NCI-H510A (cell line): ENCODE results near the gene SUCLA2.
"Not testable (repeated sequence)": the region's sequence is repeated elsewhere in the genome, so short reads cannot be mapped to it uniquely, and the experiment has no call there.

Source experiments
- DNase-seq: peaks from one replicate; lab custom pipeline; 2025; lab: John Stamatoyannopoulos, UW

Gene SUCLA2

GRCh38 chr13:47991859-47992258 is 9.2 kb downstream of the SUCLA2 start:
- DNase-seq: no peak

- no peak for DNase-seq
Observed at GRCh38 chr13:47990920-47991466, 10.1 kb downstream of the SUCLA2 start.

GRCh38 chr13:47990427-47990826 is 10.6 kb downstream of the SUCLA2 start:
- DNase-seq: no peak

- DNase-seq: no peak
Observed at GRCh38 chr13:47983070-47983469, 18.0 kb downstream of the SUCLA2 start.

GRCh38 chr13:47976325-47976724 is 24.7 kb downstream of the SUCLA2 start:
- no peak for DNase-seq

- no peak for DNase-seq
Observed at GRCh38 chr13:47964863-47965262, 36.2 kb downstream of the SUCLA2 start.

- DNase-seq: no peak
Observed at GRCh38 chr13:47962237-47962636, 38.8 kb downstream of the SUCLA2 start.

GRCh38 chr13:47959468-47960247 is 41.4 kb downstream of the SUCLA2 start:
- no peak for DNase-seq

- DNase-seq: no peak
Observed at GRCh38 chr13:47957073-47957472, 44.0 kb downstream of the SUCLA2 start.

GRCh38 chr13:47955836-47956235 is 45.2 kb downstream of the SUCLA2 start:
- no peak for DNase-seq

- DNase-seq: no peak
Observed at GRCh38 chr13:47949799-47950198, 51.3 kb downstream of the SUCLA2 start.

GRCh38 chr13:47945738-47946137 is 55.3 kb downstream of the SUCLA2 start:
- DNase-seq: no peak

GRCh38 chr13:47945146-47945545 is 55.9 kb downstream of the SUCLA2 start:
- DNase-seq: not testable (repeated sequence)

GRCh38 chr13:47934371-47934770 is 66.7 kb downstream of the SUCLA2 start:
- DNase-seq: no peak

GRCh38 chr13:47932950-47933923 is 67.8 kb downstream of the SUCLA2 start:
- DNase-seq: no peak

GRCh38 chr13:47930649-47931165 is 70.4 kb downstream of the SUCLA2 start:
- no peak for DNase-seq

- DNase-seq: no peak
Observed at GRCh38 chr13:47929156-47929555, 71.9 kb downstream of the SUCLA2 start.

GRCh38 chr13:47917022-47917574 is 84.0 kb downstream of the SUCLA2 start:
- DNase-seq: no peak

- no peak for DNase-seq
Observed at GRCh38 chr13:47908197-47908902, 92.7 kb downstream of the SUCLA2 start.

GRCh38 chr13:47904891-47905290 is 96.2 kb downstream of the SUCLA2 start:
- DNase-seq: no peak

GRCh38 chr13:47904241-47904640 is 96.8 kb downstream of the SUCLA2 start:
- DNase-seq: no peak
